Posterior vena cava (tissue), 2 donors: ENCODE results near the gene GORASP2. TPM values are rescaled to one million over a fixed set of nuclear protein-coding genes. Genes with fewer than 3 reads are reported as not detected.

Experiments
- DNase-seq: peaks from one replicate; pipeline ENCODE4 v3.0.0-alpha.2; 2020; ENCODE audit warnings: low spot score
- intact Hi-C, 2 donors: fragments of 100-400 bp; cut with DNase I; formaldehyde crosslinking; loops; one replicate each; pipeline versions ENCODE4 v1.14.1 to v1.14.2; 2022 to 2023
- total RNA-seq, 2 donors: library from RNA; stranded (reverse); fragmentation: NEBNext Ultra II Directional; extraction: Animal tissue kit (Norgen Biotek cat#: 25700); gene quantifications; one replicate each; pipeline ENCODE4 v1.2.1, GENCODE V29; 2021
- donor health status: DM: yes; HTN: yes; CAD: no.
- donor health status: DM: yes; HTN: yes; CAD: no.

Gene GORASP2
- total RNA-seq, 2 donors from 2014 or later, result 62.3 to 67.4 TPM

DNA sequence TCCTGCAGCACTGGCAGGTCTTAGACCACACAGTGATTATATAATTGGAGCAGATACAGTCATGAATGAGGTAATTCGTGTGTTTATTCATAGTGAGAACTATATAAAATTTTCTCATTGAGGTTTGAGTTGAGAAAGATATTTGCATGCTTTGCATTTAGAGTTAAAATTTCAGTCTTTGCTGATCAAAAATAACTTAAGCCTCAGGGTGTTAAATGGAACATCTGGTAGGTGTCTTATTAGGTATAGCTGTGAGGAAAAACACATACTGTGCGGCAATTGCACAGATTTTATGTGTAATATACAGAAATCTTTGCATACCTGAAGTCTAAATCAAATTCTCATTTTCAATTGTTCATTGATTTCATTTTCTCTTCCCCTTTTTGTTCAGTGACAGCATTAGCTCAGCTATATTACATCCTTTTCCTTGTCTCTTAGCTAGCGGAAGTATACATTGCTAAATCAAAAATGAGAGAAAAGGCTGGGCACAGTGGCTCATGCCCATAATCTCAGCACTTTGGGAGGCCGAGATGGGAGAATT lies 21.2 kb downstream of the GORASP2 start:
- no peak for DNase-seq
- intact Hi-C loops, result no loop called here

DNA sequence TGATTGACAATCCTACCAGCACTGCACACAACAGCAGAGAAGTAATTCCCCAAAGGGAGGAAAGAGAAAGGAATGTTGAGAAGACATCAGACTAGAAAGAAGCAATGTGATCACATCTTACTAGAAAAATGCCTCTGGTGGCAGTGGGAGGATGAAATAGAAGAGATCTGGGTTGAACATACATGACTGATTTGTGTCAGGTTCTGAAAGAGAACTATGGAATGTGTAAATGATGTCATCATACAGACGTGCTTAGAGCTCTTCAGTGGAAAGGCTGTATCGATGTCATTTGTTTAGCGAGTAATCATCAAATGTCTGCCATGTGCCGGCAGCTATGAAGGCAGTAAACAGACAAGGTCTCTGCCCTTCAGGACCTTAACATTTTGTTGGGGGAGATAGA lies 24.9 kb downstream of the GORASP2 start:
- no peak for DNase-seq
- intact Hi-C loops, result no loop called here

DNA sequence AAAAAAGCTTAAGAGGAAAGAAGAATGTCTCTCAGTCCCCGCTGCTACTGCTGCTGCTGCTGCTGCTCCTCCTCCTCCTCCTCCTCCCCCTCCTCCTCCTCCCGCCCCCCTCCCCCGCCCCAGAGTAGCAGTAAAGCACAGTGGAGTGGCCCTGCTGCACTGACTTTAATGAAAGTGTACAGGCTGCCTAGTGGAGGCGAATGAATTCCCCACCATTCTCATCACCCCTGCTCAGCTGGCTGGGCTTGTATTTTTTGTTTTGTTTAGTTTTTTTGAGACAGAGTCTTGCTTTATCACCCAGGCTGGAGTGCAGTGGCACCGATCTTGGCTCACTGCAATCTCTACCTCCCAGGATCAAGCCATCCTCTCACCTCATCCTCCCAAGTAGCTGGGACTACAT lies 34.3 kb downstream of the GORASP2 start:
- DNase-seq, result no peak
- intact Hi-C loops, result no loop called here

DNA sequence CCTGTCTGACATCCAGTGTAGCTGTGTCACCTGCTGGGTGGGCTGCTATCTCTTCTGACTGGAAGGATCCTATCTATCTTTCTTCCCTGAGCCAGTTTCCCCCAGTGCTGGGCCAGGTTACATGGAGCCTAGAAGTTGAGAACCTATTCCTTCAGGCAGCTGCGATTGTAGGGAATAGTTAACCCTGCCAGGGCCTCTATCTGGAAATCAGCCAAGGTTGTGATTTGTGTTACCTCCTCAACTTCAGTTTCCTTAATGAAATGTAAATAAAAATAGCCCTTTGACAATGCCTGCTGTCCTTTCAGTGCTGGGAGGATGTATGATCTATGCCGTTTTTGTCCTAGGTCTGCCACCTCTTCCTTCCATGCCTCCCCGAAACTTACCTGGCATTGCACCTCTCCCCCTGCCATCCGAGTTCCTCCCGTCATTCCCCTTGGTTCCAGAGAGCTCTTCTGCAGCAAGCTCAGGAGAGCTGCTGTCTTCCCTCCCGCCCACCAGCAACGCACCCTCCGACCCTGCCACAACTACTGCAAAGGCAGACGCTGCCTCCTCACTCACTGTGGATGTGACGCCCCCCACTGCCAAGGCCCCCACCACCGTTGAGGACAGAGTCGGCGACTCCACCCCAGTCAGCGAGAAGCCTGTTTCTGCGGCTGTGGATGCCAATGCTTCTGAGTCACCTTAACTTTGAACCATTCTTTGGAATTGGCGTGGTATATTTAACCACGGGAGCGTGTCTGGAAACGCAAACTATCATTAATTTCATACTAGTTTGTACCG lies 36.6 kb downstream of the GORASP2 start:
- no peak for DNase-seq
- intact Hi-C loops, result no loop called here

DNA sequence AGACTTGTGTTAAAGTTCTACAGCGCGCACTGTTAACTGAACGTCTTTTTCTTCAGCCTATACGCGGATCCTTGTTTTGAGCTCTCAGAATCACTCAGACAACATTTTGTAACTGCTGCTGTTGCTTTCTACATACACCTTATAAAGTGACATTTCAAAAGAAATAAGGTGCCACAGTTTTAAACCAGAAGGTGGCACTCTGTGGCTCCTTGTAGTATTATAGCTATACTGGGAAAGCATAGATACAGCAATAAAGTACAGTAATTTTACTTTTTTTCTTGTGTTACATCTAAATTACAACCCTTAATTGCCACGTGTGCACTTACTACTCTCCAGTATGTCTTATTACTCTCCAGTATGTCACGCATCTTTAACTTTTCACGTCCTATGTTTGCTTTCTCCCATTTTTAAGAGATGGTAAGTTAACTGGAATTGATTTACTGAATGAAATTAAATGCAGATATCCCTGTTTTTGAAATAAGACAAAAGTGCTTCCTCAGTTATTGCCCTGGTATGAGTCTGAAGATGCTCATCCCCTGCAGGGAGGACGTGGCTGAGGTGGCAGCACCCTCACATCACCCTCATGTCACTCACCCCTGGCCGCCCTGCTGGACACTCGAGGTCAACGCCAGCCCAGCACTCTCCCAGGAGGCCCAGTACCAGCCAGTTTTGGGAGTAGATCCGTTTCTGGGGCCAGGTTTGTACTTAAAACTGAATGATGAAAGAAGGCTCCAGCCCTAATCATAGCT lies 37.8 kb downstream of the GORASP2 start:
- intact Hi-C loops, result no loop called here
- DNase-seq, result no peak

DNA sequence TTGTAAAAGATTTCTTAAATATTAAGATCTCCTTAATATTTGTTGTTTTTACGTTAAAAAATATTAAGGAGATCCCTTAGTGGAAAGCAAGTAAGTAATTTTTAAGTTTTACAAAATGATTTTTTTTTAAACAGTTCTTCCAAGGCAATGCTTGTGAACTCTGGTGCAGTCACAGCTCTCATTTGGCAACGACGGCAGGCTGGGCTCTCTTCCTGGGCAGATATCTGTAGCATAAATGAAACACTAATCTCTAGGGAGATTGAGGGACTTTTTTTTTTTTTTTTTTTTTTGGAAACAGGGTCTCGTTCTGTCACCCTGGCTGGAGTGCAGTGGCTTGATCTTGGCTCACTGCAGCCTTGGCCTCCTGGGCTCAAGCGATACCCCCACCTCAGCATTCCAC lies 38.5 kb downstream of the GORASP2 start:
- intact Hi-C loops, result no loop called here

DNA sequence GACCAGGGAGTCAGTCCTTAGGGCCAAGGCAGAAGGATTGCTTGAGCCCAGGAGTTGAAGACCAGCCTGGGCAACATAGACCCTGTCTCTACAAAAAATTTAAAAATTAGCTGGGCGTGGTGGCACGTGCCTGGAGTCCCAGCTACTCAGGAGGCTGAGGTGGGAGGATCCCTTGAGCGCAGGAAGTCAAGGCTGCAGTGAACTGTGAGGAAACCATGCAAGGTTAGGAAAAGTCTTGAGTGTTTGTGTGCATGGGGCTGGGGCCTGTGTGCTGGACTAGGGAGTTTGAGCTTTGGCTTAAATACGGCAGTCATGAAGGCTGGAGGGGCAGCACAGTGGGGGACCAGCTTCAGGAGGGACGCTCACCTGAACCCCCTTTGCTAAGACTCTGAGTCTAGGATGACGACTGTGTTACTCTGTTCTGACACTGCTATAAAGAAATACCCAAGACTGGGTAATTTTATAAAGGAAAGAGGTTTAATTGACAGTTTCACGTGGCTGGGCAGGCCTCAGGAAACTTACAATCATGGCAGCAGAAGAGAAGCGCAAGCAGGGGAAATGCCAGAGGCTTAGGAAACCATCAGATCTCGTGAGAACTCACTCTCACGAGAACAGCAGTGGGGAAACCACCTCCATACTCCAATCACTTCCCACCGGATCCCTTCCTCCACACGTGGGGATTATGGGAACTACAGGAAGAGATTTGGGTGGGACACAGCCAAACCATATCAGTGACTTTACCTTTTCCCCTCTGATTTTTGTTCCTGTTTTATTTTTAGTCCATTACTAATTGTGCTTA lies 39.4 kb downstream of the GORASP2 start:
- DNase-seq, result no peak
- intact Hi-C loops, result no loop called here

More for the DNA sequence above, 38.5 kb downstream of the GORASP2 start:
- DNase-seq, result no peak

DNA sequence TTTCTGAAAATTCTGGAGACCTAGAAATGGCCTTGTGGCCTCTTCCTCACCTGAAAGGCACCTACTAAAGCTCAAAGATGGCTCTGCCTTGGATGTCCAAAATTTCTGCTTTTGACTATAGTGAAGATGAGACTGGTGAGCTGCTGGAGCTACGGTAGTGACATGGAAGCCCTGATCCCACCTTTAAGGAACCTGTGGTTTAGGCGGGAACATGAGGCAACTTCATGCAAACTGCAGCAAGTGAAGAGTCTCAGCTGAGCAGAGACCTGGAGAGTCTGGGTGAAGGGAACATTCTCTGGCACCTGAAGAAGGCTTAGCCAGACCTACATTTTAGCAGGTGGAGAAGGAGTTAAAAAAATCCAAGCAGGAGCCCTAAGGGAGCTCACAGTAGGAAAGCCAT lies 40.0 kb downstream of the GORASP2 start:
- intact Hi-C loops, result no loop called here
- DNase-seq, result no peak

DNA sequence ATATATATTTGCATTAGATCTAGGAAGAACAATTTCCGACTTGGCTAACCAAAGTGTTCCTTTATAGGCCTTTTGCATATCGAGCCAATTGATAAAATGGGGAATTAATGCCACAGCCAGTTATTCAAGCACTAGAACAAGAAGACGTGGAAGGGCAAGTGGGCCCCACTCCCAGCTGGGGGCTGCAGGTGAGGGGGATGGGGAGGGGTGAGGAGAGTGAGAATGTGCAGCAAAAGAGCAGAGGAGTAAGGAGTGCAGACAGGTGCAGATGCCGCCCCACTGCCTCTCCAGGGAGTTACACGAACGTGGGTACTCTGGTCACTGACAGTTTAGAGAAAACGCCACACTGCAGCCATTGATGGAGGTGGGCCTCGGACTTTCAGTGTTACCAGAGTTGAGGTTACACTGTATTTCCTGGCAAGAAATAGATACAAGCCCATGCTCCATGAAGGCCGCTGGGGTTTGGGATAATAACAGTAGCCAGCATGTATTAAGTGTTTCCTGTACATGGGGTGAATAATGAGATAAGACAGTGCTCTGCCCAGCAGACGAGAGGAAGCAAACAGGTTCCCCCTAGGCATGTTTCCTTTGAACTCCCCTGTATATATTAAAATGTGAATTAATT lies 40.9 kb downstream of the GORASP2 start:
- DNase-seq, result no peak
- intact Hi-C loops, result loop anchor here (5.0 to 10.0 kb wide), 3 partner anchors 192 to 465 kb away; partner anchors contain the start of genes DCAF17 (in 1 of the 2), METTL8 (in 1 of the 2) and TLK1 (in 1 of the 2)

DNA sequence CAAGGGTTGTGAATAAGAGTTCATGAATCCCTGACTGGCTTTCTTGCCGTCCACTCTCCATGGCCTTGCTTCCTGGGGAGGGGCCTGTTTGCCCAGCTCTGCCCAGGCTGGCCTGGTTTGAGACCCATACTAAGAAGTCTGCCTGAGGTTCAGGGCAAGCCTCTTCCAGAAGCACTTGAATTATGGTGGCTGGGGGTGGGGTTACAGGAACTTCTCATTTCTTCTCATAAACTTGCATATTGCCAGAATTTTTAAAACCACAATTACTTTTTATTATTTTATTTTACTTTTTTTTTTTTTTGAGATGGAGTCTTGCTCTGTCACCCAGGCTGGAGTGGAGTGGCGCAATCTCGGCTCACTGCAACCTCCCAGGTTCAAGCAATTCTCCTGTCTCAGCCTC lies 42.0 kb downstream of the GORASP2 start:
- intact Hi-C loops, result loop anchor here (5.0 to 10.0 kb wide), 3 partner anchors 191 to 464 kb away; partner anchors contain the start of genes DCAF17 (in 1 of the 2), METTL8 (in 1 of the 2) and TLK1 (in 1 of the 2)
- no peak for DNase-seq

DNA sequence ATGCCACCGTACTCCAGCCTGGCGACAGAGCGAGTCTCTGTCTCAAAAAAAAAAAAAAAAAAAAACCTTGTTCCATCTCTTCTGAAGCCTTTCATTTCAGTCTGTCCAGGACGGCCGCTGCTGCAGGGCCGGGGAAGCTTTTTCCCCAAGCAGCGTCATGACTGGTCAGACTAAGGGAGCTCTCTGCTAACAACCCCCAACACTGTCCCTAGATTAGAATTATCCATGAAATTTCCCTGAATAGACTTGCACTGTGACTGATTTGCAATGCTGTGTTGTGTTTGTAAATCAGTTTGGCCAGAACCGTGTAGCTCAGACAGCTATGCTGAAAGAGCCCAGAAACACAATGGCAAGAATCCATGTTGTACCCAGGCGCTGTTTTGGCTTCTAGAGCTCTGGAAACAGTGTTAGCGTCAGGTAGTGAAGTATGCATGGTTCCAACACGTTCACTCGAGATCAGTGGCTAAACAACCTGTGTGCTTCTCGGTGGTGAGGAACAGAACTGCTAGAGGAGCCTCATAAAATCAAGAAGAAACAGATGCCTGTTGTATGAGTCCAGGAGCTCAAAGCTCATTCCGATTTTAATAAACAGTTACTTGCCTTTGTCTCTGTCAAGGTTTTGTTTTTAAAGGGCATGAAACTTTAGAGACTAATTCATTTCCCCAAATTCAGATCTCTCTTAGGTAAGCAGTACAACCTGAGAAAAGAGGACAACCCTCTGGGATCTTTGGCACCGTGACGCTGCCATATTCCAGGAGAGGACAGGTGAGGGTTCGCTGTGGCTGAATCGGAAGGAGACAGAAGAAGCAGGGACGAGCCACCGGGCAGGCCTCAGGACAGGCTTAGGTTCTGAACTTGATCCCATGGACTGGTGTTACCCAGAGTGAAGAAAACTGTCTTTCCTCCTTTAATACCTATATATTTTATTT lies 43.5 kb downstream of the GORASP2 start:
- intact Hi-C loops, result loop anchor here (5.0 to 10.0 kb wide), 3 partner anchors 190 to 462 kb away; partner anchors contain the start of genes DCAF17 (in 1 of the 2), METTL8 (in 1 of the 2) and TLK1 (in 1 of the 2)
- DNase-seq, result no peak

DNA sequence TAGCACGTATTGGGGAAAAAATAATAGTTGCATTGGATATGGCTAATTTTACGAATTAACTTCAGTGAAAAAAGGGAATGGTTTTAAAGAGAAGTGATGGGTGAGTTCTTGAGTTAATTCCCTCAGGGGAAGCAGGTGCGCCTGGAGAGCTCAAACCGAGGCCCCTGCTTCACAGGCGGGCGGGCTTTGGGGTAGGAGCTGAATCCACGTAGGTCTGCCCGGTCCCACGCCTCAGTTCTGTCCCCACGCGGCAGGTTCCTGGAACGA lies 44.1 kb downstream of the GORASP2 start:
- DNase-seq, result no peak
- intact Hi-C loops, result loop anchor here (5.0 to 10.0 kb wide), 3 partner anchors 189 to 462 kb away; partner anchors contain the start of genes DCAF17 (in 1 of the 2), METTL8 (in 1 of the 2) and TLK1 (in 1 of the 2)

DNA sequence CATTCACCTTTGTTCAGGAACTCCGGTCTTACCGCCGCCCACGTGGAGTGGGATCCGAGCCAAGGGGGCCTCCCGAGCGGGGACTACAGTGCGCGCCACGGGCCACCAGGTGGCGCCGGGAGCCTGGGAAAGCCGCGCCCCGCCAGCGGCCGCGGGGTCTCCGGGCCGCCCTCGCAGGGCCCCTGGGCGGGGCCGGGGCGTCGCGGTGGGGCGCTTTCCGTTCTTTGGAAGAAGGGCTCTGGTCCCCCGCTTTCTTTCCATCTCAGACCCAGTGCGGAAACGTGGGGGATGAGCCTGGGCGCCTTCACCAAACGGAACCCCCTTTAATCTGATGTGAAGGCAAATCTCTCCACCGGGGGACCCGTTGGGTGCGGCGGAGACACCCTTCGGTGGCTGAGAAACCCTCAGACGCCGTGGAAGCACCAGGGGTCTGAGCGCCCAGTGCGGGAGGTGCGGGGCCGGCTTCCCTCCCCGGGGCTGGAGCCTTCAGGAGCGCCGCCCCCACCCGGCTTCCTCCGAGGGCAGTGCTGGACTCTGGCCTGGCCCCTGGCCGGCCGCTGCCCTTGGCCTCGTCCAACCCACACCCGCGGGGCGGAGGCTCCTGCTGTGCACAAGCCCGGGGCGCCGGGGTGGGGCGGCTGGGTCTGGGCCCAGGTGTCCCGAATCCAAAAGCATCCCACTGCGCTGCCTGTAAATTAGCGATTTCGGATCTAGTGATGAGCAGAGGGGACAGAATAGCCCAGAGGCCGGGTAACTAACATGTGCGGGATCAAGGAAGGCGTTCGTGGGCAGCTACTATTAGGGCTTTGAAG lies 44.6 kb downstream of the GORASP2 start:
- DNase-seq, result peak; percentile 95
- intact Hi-C loops, result loop anchor here (5.0 to 10.0 kb wide), 3 partner anchors 189 to 461 kb away; partner anchors contain the start of genes DCAF17 (in 1 of the 2), METTL8 (in 1 of the 2) and TLK1 (in 1 of the 2)

DNA sequence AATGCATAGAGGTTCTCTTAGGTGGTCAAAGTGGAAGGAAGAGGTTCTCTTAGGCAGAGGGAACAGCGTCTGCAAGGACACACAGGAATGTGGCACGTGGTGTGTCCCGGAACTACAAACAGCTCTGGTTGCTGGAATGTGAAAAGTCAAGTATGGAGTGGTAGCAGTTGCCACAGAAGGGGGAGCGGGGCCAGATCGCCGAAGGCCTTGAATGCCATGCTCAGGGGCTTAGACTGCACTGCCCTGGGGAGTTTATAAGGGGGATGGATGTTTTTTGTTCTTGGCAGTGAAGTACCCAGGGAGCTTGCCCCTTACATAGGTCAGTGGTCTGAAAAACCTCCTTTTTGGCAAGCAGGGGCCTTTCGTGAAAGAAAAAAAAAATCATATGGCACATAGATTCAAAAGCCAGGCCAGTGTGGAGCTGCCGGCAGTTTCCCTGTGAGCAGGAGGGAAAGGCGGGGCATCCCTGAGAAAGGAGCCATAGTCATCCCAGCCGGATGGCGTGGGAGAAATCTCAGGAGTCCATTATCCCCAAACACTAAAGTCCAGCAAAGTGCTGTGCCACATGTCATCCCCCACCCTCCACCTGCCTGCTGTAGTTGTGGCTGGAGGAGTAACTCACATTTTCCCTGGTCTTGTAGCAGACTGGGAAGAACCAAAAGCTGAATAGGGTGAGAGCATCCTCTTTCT lies 45.4 kb downstream of the GORASP2 start:
- intact Hi-C loops, result loop anchor here (5.0 to 10.0 kb wide), 3 partner anchors 188 to 460 kb away; partner anchors contain the start of genes DCAF17 (in 1 of the 2), METTL8 (in 1 of the 2) and TLK1 (in 1 of the 2)
- DNase-seq, result no peak

DNA sequence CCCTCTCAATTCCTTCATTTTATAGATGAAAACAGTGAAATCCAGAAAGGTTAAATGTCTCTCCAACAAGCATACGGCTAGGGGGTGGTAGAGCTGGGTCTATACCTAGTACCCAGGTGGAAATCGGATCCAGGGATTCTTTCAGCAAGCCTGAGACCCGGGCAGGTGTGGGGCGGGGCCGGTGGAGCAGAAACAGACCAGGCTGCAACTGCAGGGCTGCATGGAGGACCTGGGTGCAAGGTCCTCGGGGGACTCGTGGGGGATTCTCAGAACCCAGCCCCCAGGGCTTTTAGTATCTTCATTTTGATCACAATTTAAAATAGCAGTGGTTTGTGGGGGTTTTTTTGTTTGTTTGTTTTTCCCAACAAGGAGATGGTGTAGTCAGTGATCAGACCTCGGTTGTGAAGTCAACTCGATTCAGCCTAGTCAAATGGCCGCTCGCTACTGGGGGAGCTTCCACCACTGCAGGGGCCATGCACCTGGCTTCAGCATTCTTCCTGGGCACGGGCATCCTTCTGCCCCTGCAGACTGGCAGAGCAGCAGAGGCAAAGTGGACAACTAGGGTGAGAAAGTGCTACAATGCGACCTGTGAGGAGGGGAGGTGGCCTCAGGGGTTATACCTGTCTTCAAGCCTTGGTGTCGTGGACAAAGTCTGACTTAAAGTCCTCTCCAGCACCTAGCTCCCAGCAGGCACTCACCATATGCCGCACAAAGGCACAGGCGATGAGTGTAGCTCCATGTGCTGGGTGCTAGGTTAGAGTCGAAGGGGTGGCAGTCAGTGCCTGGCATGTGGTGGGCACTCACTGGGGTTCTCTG lies 46.3 kb downstream of the GORASP2 start:
- DNase-seq, result no peak
- intact Hi-C loops, result loop anchor here in 1 of 2 donors (10.0 kb wide), 1 partner anchor 459 kb away; the partner anchor contains the start of genes DCAF17 and METTL8
